DMS 273 (cell line): ENCODE results near the gene PIK3R2.
"Not testable (repeated sequence)": the region's sequence is repeated elsewhere in the genome, so short reads cannot be mapped to it uniquely, and the experiment has no call there.

ENCODE experiments used
- DNase-seq: peaks from one replicate; lab custom pipeline; 2025; ENCODE audit not compliant: unreplicated experiment; lab: John Stamatoyannopoulos, UW

PIK3R2 gene

DNA sequence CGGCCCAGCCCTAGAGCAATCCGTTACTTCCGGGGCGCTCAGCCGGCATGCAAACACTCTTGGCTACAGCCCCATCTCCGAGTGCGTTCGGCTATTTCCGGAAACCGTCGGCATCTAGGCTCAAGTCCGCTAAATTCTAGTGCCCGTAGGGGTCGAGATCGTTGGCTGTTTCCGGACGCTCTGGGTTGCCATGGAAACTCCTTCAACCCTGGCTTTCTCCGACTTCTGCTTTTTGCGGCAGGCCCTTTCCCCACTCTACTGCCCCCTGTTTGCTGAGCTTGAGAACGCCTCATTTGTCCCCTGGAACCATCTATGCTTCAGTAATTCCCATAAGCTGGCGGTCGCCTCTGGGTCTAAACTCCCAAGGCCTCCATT is 534 bp upstream of the PIK3R2 start:
- peak; percentile 99 for DNase-seq

DNA sequence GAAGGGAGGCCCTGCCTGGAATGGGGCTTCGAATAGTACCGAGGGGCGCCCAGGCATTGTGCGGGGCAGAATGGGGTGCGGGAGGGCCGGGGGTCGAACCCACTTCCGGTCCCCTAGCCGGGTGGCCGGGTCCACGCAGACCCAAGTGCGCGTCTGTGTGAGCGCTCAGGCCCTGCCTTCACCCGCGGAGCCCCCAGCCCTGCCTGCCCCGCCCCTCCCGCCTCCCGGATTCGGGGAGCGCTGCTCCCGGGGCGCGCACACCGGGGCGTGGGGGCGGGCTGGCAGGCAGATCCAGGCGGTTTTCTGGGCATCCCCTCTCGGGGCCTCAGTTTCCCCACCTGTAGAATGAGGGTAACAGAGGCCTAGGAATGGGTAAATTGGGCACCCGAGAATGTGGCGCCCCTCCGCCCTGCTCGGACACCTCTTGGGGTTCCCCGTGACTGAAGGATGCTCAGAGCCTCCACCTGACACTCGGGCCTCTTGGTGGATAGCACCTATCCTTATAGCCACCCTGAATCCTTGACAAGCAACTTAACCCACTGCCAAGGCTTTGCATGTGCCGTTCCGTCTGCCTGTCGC is 682 bp downstream of the PIK3R2 start:
- DNase-seq = peak; percentile 68

DNA sequence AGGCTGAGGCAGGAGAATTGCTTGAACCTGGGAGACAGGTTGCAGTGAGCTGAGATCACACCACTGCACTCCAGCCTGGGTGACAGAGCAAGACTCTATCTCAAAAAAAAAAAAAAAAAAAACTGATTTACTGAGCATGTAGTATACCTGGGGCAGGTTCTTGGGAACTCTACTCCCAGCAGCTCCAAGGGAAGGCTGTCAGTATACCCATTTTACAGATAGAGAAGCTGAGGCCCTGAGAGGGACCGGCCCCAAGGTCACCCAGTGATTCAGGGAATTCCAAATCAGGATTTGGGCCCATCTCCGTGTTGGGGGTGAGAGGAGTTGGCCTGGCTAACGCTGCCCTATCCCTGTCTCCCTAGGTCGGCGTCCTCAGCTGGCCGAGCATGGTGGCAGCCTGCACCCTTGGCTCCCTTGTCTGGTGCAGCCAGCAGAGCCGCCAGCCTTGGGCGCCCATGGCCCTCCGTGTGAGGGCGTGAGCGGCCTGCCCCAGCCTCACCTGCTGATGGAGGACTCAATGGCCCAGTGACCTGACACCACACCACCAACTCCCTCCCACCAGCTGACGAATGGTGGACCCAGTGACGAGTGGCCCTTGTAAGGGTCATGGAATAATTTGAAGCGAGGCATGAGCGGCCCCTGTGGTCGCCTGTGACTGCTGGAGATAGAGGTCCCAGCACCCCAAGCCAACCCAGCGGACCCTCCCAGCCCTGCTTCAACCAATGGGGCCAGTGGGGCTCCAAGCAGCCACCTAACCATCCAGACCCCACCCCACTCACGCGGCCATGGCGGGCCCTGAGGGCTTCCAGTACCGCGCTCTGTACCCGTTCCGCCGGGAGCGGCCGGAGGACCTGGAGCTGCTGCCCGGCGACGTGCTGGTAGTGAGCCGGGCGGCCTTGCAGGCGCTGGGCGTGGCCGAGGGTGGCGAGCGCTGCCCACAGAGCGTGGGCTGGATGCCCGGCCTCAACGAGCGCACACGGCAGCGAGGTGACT is 2.4 kb downstream of the PIK3R2 start:
- no peak for DNase-seq

DNA sequence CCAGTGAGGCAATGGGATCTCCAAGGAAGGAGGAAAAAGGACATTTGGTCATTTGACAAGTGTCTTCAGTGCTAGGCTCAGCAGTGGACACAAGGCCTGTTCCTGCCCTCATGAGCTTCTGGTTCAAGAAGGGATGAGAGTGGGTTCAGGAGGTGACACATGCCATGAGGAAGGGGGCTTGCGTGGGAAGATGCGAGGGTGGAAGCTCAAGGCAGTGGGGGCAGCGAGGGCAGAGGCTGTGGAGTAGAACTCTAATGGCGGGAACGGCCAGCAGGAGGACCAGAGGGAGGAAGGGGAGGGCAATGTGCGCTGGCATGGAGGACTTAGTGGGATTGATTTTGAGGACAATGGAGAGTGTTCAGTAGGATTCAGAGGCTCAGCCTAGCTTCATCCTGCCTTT is 3.3 kb downstream of the PIK3R2 start:
- peak; percentile 57 for DNase-seq

DNA sequence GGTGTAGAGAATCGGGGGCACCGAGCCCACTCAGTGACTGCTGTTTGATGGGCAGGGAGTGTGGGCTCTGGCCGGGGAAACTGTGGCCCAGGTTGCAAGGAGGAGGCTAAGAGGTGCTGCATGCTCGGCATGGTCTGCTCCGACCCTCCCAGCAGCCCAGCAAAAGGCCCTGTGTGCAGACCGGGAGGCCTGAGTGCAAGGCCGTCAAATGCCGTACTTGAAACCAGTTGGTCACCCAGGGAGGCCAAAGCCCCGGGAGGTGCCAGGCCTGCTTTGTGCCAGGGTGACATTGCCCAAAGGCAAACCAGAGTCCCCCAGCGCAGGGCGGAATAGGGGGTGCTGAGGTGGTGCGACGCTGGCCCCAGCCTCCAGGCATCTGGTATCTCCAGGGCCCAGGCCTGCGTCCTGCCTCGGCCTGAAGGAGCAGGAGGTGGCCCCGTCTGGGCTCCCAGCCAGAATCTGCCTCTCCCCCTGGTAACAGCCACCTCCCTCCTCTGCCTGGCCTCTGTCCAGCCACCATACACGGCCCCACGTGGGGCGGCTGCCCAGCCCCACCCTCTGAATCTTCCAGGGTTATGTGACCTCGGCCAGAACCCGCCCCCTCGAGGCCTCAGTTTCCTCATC is 4.0 kb downstream of the PIK3R2 start:
- DNase-seq = peak; percentile 99

DNA sequence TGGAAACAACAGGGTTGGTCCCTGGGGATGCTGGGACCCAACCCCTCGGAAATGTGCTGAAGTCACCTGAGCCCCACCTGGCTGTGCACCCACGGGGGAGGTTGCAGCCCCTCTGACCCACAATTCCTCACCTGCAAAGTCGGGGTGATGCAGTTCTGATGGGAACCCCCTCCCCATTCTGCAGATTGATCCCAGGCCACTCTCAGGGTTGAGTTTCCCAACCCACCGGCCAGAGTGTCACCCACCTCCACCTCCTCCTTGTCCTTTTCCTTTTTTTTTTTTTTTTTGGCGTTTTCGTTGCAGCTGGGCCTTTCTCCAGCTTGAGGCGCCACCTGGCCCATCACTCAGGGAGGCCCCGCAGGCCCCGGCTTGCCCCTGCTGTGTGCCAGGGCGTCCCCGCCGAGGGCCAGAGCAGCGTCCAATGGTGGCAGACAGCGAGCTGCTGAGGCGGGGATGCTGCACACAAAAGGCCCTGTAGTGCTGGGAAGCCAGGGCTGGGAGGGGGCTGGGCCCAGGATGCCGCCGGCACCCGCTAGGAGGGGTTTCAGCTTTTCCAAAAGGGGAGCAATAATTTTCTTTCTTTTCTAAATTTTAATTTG is 4.6 kb downstream of the PIK3R2 start:
- DNase-seq = peak; percentile 98

DNA sequence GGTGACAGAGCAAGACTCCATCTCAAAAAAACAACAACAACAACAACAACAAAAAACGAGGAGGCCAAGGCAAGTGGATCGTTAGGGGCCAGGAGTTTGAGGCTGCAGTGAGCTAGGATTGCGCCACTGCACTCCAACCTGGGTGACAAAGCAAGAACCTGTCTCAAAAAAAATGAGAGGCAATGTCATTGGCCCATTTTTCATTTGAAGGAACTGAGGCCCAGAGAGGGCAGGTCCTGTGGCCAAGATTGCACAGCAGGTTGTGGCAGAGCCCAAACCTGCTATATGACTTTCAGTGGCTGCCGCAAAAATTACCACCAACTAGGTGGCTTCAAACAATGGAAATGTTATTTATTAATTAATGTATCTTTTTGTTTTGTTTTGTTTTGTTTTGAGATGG is 5.5 kb downstream of the PIK3R2 start:
- DNase-seq = no peak

DNA sequence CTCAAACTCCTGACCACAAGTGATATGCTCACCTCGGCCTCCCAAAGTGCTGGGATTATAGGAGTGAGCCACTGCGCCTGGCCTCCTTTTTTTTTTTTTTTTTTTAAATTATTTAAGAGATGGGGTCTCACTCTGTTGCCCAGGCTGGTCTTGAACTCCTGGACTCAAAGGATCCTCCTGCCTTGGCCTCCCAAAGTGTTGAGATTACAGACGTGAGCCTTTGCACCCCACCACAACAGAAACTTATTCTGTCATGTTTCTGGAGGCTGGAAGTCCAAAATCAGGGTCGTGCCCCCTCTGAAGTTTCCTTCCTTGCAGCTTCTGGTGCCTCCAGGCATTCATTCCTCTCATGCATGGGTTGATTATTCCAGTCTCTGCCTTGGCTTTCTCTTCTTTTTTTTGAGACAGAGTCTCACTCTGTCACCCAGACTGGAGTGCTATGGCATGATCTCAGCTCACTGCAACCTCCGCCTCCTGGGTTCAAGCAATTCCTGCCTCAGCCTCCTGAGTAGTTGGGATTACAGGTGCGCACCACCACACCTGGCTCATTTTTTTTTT is 6.2 kb downstream of the PIK3R2 start:
- DNase-seq = not testable (repeated sequence)

DNA sequence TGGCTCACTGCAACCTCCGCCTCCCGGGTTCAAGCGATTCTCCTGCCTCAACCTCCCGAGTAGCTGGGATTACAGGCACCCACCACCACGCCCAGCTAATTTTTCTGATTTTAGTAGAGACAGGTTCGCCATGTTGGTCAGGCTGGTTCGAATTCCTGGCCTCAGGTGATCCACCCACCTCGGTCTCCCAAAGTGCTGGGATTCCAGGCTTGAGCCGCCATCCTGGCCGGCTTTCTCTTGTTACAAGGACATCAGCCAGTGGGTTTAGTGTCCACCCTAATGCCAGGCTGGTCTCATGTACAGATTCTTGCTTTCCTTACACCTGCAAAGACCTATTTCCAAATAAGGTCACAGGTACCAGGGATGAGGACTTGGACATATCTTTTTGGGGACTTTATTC is 6.8 kb downstream of the PIK3R2 start:
- no peak for DNase-seq

DNA sequence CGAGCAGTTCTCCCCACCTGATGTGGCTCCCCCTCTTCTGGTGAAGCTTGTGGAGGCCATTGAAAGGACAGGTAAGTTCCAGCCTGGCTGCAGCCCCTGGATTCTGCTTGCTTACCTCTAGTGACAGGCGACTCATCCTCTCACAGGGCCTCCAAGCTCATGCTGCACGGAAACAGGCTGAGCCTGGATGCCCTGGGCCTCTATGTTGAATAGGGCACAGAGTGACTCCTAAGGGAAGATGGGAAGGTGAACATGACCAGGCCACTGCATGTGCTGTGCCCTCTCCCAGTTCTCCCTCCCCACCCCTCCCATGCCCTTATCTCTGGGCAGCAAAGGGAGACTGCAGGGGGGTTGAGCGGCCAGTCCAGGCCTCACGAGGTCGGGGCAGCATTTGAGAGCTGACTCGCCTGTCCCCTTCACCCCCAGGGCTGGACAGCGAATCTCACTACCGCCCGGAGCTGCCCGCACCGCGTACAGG is 7.6 kb downstream of the PIK3R2 start:
- DNase-seq = no peak

DNA sequence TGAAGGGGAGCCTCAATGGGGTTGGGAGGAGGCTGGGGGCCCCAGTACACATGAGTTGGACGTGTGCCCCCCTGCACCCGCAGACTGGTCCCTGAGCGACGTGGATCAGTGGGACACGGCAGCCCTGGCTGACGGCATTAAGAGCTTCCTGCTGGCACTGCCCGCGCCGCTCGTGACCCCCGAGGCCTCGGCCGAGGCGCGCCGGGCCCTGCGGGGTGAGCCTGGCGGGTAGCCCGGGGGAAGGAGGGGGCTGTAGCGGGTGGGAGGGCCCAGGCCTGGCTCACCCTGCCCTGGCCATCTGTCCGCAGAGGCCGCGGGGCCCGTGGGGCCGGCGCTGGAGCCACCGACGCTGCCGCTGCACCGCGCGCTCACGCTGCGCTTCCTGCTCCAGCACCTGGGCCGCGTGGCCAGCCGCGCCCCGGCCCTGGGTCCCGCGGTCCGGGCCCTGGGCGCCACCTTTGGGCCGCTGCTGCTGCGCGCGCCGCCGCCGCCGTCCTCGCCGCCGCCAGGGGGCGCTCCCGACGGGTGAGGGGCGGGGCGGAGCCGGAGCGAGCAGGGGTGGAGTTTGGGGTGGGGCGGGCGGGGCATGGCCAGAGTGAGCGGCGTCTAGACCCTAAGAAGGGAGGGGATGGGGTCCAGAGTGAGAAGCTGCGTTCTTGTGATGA is 8.1 kb downstream of the PIK3R2 start:
- DNase-seq = peak; percentile 92

DNA sequence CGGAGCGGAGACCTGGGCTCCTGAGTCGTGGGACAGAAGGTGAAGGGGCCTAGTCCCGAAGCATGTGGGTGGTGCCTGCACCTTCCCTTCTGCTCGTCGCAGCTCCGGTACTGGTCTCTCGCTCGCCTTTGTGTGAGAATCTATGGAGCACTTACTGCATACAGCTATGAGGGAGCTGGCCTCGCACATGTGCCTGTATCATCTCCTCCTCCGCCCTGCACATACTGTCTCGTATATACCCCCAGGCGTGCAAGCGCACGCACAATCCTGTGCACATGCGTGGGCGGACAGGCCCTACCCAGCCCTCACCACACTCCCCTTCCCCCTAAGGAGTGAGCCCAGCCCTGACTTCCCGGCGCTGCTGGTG is 8.7 kb downstream of the PIK3R2 start:
- DNase-seq = no peak

DNA sequence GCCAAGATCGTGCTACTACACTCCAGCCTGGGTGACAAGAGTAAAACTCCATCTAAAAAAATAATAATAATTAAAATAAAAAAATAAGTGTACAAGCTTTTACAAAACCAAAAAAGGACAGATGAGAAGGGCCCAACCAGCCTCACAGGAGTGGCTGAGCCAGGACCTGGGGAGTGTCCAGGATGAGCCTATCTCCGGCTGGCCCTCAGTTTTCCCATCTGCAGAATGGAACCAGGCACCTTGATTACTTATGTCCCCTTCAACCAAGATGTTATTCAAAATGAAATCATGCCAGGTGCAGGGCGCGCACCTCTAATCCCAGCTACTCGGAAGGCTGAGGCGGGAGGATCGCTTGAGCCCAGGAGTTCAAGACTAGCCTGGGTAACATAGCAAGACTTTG is 11.1 kb downstream of the PIK3R2 start:
- no peak for DNase-seq

DNA sequence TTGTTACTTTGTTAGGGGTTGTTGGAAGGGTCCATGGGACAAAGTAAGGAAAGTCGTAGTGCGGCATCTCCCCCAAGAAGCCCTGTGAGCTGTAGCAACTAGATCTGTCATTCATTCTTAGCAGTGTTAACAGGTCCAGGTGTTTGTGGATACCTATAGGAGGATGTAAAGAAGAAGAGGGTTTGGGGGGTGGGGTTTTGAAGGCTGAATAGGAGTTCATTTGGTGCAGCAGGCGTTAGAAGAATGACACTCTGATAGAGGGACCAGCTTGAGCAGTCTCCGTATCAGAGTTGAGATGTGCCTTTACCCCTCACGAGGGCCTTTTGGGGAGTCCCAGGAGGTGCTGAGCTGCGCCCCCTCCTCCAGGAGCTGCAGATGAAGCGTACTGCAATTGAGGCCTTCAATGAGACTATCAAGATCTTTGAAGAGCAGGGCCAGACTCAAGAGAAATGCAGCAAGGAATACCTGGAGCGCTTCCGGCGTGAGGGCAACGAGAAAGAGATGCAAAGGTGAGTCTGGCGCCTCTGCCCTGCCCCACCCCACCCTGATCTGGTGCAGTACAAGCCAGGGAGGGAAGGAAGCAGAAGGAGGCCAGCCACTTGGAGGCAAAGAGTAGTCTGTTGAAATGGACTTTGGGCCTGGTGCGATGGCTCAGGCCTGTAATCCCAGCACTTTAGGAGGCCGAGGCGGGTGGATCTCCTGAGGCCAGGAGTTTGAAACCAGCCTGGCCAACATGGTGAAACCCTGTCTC is 13.0 kb downstream of the PIK3R2 start:
- DNase-seq = no peak

DNA sequence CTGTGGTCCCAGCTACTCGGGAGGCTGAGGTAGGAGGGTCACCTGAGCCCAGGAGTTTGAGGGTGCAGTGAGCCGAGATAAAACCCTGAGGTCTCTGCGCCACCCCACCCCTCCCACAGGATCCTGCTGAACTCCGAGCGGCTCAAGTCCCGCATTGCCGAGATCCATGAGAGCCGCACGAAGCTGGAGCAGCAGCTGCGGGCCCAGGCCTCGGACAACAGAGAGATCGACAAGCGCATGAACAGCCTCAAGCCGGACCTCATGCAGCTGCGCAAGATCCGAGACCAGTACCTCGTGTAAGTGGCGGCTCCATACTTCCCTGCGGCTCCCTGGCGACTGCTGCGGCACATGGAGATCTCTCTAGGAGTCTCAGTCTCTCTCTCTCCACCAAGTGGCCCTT is 14.0 kb downstream of the PIK3R2 start:
- DNase-seq = no peak

DNA sequence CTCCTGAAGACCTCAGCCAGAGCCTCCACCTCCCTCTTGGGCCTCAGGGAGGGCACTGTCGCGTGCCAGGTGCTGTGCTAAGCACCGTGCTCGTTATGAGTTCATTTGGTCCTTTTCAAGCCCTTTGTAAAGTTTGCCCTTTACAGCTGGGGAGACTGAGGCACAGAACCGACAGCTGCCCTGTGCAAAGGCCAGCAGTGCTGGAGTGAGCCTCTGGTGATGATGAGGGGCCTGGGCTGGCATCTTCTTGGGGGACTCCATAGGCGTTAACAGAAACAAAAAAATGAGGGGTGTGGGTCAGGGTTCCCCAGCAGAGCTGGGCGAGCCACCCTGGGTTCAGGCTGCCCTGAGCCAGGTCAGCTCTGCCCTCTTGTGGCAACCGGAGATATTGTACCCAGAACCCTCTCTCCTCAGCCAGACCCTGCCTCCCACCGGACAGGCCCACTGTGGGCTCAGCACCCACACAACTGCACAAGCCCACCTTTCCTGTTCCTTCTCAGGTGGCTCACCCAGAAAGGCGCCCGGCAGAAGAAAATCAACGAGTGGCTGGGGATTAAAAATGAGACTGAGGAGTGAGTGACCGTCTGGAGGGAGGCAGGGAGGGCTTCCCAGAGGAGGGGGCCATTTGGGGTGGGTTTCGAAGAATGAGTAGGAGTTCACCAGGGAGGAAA is 15.1 kb downstream of the PIK3R2 start:
- peak; percentile 75 for DNase-seq

DNA sequence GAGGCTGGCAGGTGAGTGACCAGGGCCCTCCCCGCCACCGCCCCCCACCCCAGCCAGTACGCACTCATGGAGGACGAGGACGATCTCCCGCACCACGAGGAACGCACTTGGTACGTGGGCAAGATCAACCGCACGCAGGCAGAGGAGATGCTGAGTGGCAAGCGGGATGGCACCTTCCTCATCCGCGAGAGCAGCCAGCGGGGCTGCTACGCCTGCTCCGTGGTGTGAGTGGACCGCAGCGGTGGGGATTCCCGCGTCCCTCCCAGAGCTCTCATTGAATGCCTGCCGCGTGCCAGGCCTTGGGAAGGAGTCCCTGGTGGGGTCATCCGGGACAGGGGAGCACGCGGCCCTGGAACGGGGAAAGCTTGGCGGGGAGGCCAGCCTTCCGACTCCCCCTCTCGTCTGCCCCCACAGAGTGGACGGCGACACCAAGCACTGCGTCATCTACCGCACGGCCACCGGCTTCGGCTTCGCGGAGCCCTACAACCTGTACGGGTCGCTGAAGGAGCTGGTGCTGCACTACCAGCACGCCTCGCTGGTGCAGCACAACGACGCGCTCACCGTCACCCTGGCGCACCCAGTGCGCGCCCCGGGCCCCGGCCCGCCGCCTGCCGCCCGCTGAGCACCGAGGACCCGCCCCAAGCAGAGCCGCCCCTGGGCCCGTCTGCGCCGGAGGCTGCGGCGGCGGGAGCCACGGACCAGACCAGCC is 15.9 kb downstream of the PIK3R2 start:
- DNase-seq = no peak

DNA sequence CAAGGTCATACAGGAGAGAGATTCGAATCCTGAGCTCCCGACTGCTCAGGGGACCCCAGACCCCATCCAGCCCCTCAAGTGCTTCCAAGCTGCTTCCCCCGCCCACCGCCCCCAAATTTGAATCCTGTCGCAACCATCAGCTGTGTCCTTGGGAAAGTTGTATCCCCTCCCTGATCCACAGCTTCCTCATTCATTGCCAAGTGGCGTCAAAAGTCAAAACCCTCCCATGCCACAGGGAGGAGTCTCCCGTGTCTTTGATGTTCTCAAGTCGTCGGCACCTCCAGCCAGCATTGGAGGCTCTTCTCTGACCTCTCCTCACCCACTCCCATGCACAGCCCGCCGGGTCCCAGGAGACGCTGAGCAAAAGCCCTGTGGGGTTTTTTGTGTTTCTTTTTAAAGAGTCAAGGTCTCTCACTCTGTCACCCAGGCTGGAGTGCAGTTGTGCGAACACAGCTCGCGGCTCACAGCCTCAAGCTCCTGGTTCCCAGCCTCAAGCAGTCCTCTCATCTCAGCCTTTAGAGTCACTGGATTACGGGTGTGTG is 17.8 kb downstream of the PIK3R2 start:
- no peak for DNase-seq
